ENCODE results near the gene POLN. TPM values are rescaled to one million over a fixed set of nuclear protein-coding genes. Genes with fewer than 3 reads are reported as not detected.

Gene POLN
- total and polyA plus RNA-seq, 2 experiments from 2014 or later = 1.8 to 4.0 TPM

DNA sequence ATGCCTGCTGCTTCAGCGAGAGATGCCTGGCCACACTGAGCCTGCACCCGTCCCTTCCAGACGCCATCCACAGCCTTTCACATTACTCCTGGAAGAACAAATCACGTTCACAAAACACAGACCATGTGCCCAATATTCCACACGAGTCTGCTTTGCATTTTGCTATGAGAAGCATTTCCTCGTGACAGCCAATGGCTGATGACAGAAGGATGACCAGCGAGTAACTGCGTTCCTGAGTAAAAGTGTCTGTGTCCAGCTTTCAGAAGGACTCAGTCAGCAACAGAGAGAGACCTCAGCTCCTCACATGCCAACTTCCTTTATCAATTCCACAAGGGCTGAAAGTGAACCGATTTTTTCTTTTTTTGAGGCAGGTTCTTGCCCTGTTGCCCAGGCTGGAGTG is 163.3 kb downstream of the POLN start:
- Mint-ChIP-seq H3K27me3 (ENCODE audit: insufficient read depth, low read depth, poor library complexity) (peaks cover 10% of the 10 kb centered on the region), H3K9me3 (no peaks in the 10 kb centered on the region), H3K4me3 (no peak overlapping the region), H3K4me1 (no peaks in the 10 kb centered on the region), H3K36me3 (ENCODE audit: low read depth) (no peaks in the 10 kb centered on the region; the same call in 2 of the 3 replicates), H3K27ac (no peak overlapping the region)
- Histone ChIP-seq H3K4me1 (ENCODE audit: insufficient read depth) (no peaks in the 10 kb centered on the region), H3K27ac (ENCODE audit: low read depth) (no peak overlapping the region), H3F3A (replicated peaks; ENCODE audit: low read depth) (no peaks in the 10 kb centered on the region), H3K9me2 (ENCODE audit: insufficient read depth) (no peaks in the 10 kb centered on the region), H2AFZ (no peak overlapping the region), H3K4me2 (no peak overlapping the region), H3K4me3 (no peak overlapping the region), H4K20me1 (replicated peaks; ENCODE audit: insufficient read depth) (no peaks in the 10 kb centered on the region), H3K27me3 (ENCODE audit: insufficient read depth) (no peaks in the 10 kb centered on the region), H3K36me3 (ENCODE audit: insufficient read depth) (no peaks in the 10 kb centered on the region), H3K79me2 (replicated peaks; ENCODE audit: insufficient read depth) (no peaks in the 10 kb centered on the region)
- ATAC-seq (no peak), DNase-seq (ENCODE audit: low spot score) (no peak)
- TF ChIP-seq EZH2phosphoT487 (IDR thresholded peaks at IDR 0.05; ENCODE audit: unreplicated experiment) (no peak), ZNF114 (CRISPR knock-in tag; IDR thresholded peaks at IDR 0.05) (no peak), EZH2 (IDR thresholded peaks at IDR 0.05; ENCODE audit: low read depth, unreplicated experiment) (no peak)
- TF ChIP-seq, protein P1, sequence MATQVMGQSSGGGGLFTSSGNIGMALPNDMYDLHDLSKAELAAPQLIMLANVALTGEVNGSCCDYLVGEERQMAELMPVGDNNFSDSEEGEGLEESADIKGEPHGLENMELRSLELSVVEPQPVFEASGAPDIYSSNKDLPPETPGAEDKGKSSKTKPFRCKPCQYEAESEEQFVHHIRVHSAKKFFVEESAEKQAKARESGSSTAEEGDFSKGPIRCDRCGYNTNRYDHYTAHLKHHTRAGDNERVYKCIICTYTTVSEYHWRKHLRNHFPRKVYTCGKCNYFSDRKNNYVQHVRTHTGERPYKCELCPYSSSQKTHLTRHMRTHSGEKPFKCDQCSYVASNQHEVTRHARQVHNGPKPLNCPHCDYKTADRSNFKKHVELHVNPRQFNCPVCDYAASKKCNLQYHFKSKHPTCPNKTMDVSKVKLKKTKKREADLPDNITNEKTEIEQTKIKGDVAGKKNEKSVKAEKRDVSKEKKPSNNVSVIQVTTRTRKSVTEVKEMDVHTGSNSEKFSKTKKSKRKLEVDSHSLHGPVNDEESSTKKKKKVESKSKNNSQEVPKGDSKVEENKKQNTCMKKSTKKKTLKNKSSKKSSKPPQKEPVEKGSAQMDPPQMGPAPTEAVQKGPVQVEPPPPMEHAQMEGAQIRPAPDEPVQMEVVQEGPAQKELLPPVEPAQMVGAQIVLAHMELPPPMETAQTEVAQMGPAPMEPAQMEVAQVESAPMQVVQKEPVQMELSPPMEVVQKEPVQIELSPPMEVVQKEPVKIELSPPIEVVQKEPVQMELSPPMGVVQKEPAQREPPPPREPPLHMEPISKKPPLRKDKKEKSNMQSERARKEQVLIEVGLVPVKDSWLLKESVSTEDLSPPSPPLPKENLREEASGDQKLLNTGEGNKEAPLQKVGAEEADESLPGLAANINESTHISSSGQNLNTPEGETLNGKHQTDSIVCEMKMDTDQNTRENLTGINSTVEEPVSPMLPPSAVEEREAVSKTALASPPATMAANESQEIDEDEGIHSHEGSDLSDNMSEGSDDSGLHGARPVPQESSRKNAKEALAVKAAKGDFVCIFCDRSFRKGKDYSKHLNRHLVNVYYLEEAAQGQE (IDR thresholded peaks at IDR 0.05; ENCODE audit: unreplicated experiment) = no peak
- TF ChIP-seq, protein P2, sequence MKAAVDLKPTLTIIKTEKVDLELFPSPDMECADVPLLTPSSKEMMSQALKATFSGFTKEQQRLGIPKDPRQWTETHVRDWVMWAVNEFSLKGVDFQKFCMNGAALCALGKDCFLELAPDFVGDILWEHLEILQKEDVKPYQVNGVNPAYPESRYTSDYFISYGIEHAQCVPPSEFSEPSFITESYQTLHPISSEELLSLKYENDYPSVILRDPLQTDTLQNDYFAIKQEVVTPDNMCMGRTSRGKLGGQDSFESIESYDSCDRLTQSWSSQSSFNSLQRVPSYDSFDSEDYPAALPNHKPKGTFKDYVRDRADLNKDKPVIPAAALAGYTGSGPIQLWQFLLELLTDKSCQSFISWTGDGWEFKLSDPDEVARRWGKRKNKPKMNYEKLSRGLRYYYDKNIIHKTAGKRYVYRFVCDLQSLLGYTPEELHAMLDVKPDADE (IDR thresholded peaks at IDR 0.05) = no peak

DNA sequence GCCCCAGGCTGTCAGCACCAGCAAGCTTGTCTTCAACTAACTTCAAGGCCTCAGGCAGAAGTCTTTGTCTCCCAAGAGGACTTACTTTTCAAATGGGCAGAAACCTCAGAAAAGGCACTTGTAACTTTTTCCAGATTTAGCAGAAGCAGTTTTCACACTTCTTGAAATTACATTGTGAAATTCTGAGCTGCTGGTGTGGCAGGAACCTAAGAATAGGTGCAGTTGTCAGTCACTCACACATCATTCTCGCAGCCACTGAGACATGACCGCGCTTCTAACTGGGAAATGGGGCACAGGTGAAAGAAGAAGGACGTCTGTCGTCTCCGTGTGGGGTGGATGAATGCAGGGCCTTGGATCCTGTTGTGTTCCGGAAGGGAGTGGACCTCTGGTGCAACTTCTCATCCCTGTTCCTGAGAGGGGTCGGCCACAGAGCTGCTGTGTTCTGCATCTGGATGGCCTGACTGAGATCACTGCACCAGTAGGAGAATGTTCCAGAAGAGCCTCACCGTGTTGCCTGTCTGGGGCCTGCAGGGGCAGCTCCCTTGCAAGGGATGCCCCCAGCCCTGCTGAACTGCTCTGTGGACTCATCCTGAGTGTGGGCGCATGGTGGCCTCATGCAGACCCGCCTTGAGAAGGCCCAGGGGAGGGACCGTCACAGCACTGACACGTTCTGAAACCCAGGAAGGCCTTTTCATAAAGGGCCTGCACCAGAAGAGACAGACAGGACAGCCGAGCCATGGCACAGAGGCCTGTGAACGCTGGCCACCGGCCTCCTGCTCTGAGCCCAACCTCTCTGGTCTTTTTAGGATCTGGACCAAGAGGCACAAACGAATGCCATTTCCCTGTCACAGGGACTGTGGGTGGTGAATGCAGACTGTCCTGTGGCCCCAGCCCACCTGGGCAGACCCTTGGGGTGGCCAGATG is 164.1 kb downstream of the POLN start:
- Mint-ChIP-seq H3K4me1 (no peaks in the 10 kb centered on the region), H3K27ac (no peak overlapping the region), H3K27me3 (ENCODE audit: insufficient read depth, low read depth, poor library complexity) (peaks cover 6% of the 10 kb centered on the region), H3K36me3 (ENCODE audit: low read depth) (no peaks in the 10 kb centered on the region; the same call in 2 of the 3 replicates), H3K4me3 (no peak overlapping the region), H3K9me3 (no peaks in the 10 kb centered on the region)
- Histone ChIP-seq H3K36me3 (ENCODE audit: insufficient read depth) (no peaks in the 10 kb centered on the region), H3K4me1 (ENCODE audit: insufficient read depth) (no peaks in the 10 kb centered on the region), H3K79me2 (replicated peaks; ENCODE audit: insufficient read depth) (no peaks in the 10 kb centered on the region), H3K27ac (ENCODE audit: low read depth) (no peak overlapping the region), H3K27me3 (ENCODE audit: insufficient read depth) (no peaks in the 10 kb centered on the region), H3K4me3 (no peak overlapping the region), H4K20me1 (replicated peaks; ENCODE audit: insufficient read depth) (no peaks in the 10 kb centered on the region), H3F3A (replicated peaks; ENCODE audit: low read depth) (no peaks in the 10 kb centered on the region), H2AFZ (no peak overlapping the region), H3K9me2 (ENCODE audit: insufficient read depth) (no peaks in the 10 kb centered on the region), H3K4me2 (no peak overlapping the region)
- no peak for ATAC-seq
- no peak for DNase-seq (ENCODE audit: low spot score)
- TF ChIP-seq, protein P3, sequence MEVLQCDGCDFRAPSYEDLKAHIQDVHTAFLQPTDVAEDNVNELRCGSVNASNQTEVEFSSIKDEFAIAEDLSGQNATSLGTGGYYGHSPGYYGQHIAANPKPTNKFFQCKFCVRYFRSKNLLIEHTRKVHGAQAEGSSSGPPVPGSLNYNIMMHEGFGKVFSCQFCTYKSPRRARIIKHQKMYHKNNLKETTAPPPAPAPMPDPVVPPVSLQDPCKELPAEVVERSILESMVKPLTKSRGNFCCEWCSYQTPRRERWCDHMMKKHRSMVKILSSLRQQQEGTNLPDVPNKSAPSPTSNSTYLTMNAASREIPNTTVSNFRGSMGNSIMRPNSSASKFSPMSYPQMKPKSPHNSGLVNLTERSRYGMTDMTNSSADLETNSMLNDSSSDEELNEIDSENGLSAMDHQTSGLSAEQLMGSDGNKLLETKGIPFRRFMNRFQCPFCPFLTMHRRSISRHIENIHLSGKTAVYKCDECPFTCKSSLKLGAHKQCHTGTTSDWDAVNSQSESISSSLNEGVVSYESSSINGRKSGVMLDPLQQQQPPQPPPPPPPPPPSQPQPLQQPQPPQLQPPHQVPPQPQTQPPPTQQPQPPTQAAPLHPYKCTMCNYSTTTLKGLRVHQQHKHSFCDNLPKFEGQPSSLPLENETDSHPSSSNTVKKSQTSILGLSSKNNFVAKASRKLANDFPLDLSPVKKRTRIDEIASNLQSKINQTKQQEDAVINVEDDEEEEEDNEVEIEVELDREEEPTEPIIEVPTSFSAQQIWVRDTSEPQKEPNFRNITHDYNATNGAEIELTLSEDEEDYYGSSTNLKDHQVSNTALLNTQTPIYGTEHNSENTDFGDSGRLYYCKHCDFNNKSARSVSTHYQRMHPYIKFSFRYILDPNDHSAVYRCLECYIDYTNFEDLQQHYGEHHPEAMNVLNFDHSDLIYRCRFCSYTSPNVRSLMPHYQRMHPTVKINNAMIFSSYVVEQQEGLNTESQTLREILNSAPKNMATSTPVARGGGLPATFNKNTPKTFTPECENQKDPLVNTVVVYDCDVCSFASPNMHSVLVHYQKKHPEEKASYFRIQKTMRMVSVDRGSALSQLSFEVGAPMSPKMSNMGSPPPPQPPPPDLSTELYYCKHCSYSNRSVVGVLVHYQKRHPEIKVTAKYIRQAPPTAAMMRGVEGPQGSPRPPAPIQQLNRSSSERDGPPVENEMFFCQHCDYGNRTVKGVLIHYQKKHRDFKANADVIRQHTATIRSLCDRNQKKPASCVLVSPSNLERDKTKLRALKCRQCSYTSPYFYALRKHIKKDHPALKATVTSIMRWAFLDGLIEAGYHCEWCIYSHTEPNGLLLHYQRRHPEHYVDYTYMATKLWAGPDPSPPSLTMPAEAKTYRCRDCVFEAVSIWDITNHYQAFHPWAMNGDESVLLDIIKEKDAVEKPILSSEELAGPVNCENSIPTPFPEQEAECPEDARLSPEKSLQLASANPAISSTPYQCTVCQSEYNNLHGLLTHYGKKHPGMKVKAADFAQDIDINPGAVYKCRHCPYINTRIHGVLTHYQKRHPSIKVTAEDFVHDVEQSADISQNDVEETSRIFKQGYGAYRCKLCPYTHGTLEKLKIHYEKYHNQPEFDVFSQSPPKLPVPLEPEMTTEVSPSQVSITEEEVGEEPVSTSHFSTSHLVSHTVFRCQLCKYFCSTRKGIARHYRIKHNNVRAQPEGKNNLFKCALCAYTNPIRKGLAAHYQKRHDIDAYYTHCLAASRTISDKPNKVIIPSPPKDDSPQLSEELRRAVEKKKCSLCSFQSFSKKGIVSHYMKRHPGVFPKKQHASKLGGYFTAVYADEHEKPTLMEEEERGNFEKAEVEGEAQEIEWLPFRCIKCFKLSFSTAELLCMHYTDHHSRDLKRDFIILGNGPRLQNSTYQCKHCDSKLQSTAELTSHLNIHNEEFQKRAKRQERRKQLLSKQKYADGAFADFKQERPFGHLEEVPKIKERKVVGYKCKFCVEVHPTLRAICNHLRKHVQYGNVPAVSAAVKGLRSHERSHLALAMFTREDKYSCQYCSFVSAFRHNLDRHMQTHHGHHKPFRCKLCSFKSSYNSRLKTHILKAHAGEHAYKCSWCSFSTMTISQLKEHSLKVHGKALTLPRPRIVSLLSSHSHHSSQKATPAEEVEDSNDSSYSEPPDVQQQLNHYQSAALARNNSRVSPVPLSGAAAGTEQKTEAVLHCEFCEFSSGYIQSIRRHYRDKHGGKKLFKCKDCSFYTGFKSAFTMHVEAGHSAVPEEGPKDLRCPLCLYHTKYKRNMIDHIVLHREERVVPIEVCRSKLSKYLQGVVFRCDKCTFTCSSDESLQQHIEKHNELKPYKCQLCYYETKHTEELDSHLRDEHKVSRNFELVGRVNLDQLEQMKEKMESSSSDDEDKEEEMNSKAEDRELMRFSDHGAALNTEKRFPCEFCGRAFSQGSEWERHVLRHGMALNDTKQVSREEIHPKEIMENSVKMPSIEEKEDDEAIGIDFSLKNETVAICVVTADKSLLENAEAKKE (CRISPR knock-in tag; IDR thresholded peaks at IDR 0.05) = no peak
- TF ChIP-seq, protein P4, sequence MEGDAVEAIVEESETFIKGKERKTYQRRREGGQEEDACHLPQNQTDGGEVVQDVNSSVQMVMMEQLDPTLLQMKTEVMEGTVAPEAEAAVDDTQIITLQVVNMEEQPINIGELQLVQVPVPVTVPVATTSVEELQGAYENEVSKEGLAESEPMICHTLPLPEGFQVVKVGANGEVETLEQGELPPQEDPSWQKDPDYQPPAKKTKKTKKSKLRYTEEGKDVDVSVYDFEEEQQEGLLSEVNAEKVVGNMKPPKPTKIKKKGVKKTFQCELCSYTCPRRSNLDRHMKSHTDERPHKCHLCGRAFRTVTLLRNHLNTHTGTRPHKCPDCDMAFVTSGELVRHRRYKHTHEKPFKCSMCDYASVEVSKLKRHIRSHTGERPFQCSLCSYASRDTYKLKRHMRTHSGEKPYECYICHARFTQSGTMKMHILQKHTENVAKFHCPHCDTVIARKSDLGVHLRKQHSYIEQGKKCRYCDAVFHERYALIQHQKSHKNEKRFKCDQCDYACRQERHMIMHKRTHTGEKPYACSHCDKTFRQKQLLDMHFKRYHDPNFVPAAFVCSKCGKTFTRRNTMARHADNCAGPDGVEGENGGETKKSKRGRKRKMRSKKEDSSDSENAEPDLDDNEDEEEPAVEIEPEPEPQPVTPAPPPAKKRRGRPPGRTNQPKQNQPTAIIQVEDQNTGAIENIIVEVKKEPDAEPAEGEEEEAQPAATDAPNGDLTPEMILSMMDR (conservative IDR thresholded peaks at IDR 0.05; ENCODE audit: low read depth in 2 of 2) = no peak
- no peak for TF ChIP-seq EZH2 (IDR thresholded peaks at IDR 0.05; ENCODE audit: low read depth, unreplicated experiment)
